ENCODE measurements around the gene PRICKLE2.
A peak's percentile ranks its signal among the peaks of the same experiment; 100 is the strongest.

PRICKLE2 gene

DNA sequence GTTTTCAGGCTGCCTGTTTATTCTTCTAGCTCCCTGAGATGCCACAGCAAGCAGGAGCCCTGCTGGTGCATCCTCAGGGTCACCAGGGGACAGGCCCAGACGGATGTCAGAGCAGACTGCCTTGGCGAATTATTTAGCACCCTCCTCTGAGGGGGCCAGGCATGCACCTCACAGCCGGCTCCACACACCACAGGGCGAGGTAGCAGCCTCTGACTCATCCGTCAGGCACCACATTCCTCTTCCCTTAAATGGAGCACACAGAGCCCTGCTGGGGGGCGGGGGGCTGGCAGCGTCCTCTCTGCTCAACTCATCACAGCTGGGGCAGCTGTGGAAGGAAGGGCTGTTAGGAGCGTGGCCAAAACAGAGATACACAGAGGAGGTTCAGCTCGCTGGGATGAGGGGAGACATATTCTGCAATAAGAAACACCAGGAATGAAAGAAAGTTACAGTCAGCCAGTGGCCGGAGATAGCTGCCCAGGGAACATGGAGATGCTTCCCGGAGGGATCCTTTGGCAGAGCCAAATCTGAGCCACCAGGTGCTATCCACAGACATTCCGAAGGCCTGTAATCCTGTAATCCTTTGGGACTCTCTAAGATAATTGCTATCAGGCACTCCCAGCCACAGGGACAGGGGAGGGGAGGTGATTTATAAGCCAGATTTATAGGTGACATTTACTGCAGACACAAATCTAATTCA lies 13.9 kb upstream of the PRICKLE2 start (continued):
- TF ChIP-seq, protein P1, sequence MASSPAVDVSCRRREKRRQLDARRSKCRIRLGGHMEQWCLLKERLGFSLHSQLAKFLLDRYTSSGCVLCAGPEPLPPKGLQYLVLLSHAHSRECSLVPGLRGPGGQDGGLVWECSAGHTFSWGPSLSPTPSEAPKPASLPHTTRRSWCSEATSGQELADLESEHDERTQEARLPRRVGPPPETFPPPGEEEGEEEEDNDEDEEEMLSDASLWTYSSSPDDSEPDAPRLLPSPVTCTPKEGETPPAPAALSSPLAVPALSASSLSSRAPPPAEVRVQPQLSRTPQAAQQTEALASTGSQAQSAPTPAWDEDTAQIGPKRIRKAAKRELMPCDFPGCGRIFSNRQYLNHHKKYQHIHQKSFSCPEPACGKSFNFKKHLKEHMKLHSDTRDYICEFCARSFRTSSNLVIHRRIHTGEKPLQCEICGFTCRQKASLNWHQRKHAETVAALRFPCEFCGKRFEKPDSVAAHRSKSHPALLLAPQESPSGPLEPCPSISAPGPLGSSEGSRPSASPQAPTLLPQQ (tag by site-specific recombination; IDR thresholded peaks at IDR 0.05), result peak; percentile 31; the same call in 1 of the 2 replicates
- TF ChIP-seq ZNF366 (tag by site-specific recombination; conservative IDR thresholded peaks at IDR 0.05) (peak; percentile 76), ZEB2 (tag by site-specific recombination; IDR thresholded peaks at IDR 0.05) (0 out of 2 replicates have a peak, but pooled peaks have one; percentile 25), ZNF558 (tag by site-specific recombination; IDR thresholded peaks at IDR 0.05) (0 out of 2 replicates have a peak, but pooled peaks have one; percentile 23), KLF8 (tag by site-specific recombination; IDR thresholded peaks at IDR 0.05) (peak; percentile 34; the same call in 1 of the 2 replicates), ZNF561 (tag by site-specific recombination; IDR thresholded peaks at IDR 0.05; ENCODE audit: borderline replicate concordance) (no peak), ZNF837 (tag by site-specific recombination; IDR thresholded peaks at IDR 0.05) (no peak), ZNF140 (tag by site-specific recombination; IDR thresholded peaks at IDR 0.05) (no peak), ZNF350 (tag by site-specific recombination; IDR thresholded peaks at IDR 0.05) (no peak), ZNF423 (tag by site-specific recombination; IDR thresholded peaks at IDR 0.05) (peak; percentile 73; the same call in 1 of the 2 replicates), SCRT2 (tag by site-specific recombination; IDR thresholded peaks at IDR 0.05) (no peak), ZNF146 (tag by site-specific recombination; IDR thresholded peaks at IDR 0.05) (no peak), ZNF354C (tag by site-specific recombination; IDR thresholded peaks at IDR 0.05; ENCODE audit: borderline replicate concordance, low read depth) (no peak), ZNF16 (tag by site-specific recombination; IDR thresholded peaks at IDR 0.05; ENCODE audit: low read depth) (no peak), ZBTB7A (tag by site-specific recombination; IDR thresholded peaks at IDR 0.05; ENCODE audit: low read depth) (no peak), ZNF610 (tag by site-specific recombination; IDR thresholded peaks at IDR 0.05; ENCODE audit: borderline replicate concordance) (peak; percentile 56; the same call in 1 of the 2 replicates), ZBTB48 (tag by site-specific recombination; IDR thresholded peaks at IDR 0.05) (peak; percentile 77), ZNF37A (tag by site-specific recombination; IDR thresholded peaks at IDR 0.05) (no peak), BCL11A (tag by site-specific recombination; IDR thresholded peaks at IDR 0.05; ENCODE audit: low read depth) (no peak), ZNF792 (tag by site-specific recombination; IDR thresholded peaks at IDR 0.05) (no peak), YY2 (tag by site-specific recombination; IDR thresholded peaks at IDR 0.05) (no peak)
- TF ChIP-seq, protein P2, sequence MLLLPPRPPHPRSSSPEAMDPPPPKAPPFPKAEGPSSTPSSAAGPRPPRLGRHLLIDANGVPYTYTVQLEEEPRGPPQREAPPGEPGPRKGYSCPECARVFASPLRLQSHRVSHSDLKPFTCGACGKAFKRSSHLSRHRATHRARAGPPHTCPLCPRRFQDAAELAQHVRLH (tag by site-specific recombination; IDR thresholded peaks at IDR 0.05), result no peak
- TF ChIP-seq, protein P3, sequence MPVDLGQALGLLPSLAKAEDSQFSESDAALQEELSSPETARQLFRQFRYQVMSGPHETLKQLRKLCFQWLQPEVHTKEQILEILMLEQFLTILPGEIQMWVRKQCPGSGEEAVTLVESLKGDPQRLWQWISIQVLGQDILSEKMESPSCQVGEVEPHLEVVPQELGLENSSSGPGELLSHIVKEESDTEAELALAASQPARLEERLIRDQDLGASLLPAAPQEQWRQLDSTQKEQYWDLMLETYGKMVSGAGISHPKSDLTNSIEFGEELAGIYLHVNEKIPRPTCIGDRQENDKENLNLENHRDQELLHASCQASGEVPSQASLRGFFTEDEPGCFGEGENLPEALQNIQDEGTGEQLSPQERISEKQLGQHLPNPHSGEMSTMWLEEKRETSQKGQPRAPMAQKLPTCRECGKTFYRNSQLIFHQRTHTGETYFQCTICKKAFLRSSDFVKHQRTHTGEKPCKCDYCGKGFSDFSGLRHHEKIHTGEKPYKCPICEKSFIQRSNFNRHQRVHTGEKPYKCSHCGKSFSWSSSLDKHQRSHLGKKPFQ (tag by site-specific recombination; IDR thresholded peaks at IDR 0.05), result no peak
- TF ChIP-seq, protein P4, sequence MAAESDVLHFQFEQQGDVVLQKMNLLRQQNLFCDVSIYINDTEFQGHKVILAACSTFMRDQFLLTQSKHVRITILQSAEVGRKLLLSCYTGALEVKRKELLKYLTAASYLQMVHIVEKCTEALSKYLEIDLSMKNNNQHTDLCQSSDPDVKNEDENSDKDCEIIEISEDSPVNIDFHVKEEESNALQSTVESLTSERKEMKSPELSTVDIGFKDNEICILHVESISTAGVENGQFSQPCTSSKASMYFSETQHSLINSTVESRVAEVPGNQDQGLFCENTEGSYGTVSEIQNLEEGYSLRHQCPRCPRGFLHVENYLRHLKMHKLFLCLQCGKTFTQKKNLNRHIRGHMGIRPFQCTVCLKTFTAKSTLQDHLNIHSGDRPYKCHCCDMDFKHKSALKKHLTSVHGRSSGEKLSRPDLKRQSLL (tag by site-specific recombination; IDR thresholded peaks at IDR 0.05), result no peak

DNA sequence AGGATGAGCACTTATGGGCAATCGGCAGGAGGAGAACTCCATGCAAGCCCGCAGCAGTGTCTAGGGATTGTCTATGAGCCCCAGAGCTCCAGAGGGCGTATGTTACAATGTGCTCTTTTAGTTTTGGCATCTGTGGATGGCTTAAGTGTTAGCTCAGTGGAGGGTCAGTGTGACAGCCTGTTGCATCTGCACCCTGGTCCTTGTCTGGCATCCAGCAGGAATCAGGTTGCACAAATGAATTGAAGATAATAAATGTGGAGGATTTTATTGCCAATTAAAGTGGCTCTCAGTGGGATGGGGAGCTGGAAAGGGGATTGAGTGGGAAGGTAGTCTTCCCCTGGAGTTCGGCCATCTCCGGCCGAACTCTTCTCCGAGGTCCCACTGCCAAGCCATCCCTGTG lies 11.8 kb upstream of the PRICKLE2 start:
- Histone ChIP-seq H3K4me1 (ENCODE audit: control insufficient read depth, insufficient read depth, low read length) (peaks cover 4% of the 10 kb centered on the region; the same call in 1 of the 2 replicates), H3K36me3 (ENCODE audit: control insufficient read depth in 2 of 2, insufficient read depth in 1 of 2, low read length in 2 of 2) (no peaks in the 10 kb centered on the region), H3K27ac (ENCODE audit: extremely low read depth, low read depth, low read length) (no peak overlapping the region), H3K4me3 (ENCODE audit: low read depth, low read length) (no peak overlapping the region), H3K9me3 (ENCODE audit: control insufficient read depth, insufficient read depth, low read depth, low read length) (no peaks in the 10 kb centered on the region)
- POLR2A ChIA-PET, result no interaction called here
- CTCF ChIA-PET, result no interaction called here
- TF ChIP-seq ZNF366 (tag by site-specific recombination; conservative IDR thresholded peaks at IDR 0.05) (no peak), ZNF239 (tag by site-specific recombination; IDR thresholded peaks at IDR 0.05) (no peak), GLI4 (tag by site-specific recombination; IDR thresholded peaks at IDR 0.05) (no peak), ZNF843 (tag by site-specific recombination; IDR thresholded peaks at IDR 0.05) (no peak), GLI2 (tag by site-specific recombination; IDR thresholded peaks at IDR 0.05; ENCODE audit: borderline replicate concordance, low read depth) (no peak), ZNF677 (tag by site-specific recombination; IDR thresholded peaks at IDR 0.05) (no peak), GLIS1 (tag by site-specific recombination; IDR thresholded peaks at IDR 0.05) (peak; percentile 51), ZNF133 (tag by site-specific recombination; IDR thresholded peaks at IDR 0.05) (no peak), ZBTB48 (tag by site-specific recombination; IDR thresholded peaks at IDR 0.05) (0 out of 2 replicates have a peak, but pooled peaks have one; percentile 28), ZIC2 (tag by site-specific recombination; IDR thresholded peaks at IDR 0.05) (peak; percentile 41), ZFHX2 (tag by site-specific recombination; conservative IDR thresholded peaks at IDR 0.05) (peak; percentile 50), ZNF555 (tag by site-specific recombination; conservative IDR thresholded peaks at IDR 0.05) (no peak)

Data from HEK293 (cell line).